ENCODE data around the gene CITED4.

The CITED4 gene

DNA sequence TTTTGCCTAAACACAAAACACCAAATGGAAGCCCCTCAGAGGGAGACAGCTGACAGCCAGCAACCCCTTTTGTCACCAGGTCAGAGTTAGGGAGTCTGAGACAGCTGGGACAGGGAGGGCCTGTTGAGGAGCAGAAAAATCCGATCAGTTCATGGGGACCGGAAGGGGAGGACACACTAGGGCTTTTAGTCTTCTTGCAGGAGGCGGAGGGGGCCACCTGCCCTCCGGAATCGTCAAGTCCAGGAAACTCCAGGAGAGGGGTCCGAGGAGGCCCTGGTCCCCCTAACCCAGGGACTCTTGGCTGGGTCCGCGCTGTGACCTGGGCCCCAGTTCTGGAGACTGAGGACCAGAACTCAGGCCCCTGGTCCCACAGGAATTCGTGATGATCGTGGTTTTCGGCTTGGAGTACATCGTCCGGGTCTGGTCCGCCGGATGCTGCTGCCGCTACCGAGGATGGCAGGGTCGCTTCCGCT is 44.3 kb downstream of the CITED4 start:
- H3K4me2 ChIP-seq (ENCODE audit: low read depth, low read length, poor library complexity, severe bottlenecking), result no peak overlapping the region
- H2AFZ ChIP-seq (ENCODE audit: low read length), result no peak overlapping the region
- no peaks in the 10 kb centered on the region for H3F3A ChIP-seq (ENCODE audit: low read depth)
- TF ChIP-seq, protein P1, sequence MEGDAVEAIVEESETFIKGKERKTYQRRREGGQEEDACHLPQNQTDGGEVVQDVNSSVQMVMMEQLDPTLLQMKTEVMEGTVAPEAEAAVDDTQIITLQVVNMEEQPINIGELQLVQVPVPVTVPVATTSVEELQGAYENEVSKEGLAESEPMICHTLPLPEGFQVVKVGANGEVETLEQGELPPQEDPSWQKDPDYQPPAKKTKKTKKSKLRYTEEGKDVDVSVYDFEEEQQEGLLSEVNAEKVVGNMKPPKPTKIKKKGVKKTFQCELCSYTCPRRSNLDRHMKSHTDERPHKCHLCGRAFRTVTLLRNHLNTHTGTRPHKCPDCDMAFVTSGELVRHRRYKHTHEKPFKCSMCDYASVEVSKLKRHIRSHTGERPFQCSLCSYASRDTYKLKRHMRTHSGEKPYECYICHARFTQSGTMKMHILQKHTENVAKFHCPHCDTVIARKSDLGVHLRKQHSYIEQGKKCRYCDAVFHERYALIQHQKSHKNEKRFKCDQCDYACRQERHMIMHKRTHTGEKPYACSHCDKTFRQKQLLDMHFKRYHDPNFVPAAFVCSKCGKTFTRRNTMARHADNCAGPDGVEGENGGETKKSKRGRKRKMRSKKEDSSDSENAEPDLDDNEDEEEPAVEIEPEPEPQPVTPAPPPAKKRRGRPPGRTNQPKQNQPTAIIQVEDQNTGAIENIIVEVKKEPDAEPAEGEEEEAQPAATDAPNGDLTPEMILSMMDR (conservative IDR thresholded peaks at IDR 0.05; ENCODE audit: low read length), result no peak
- no peak for TF ChIP-seq EZH2phosphoT487 (IDR thresholded peaks at IDR 0.05; ENCODE audit: borderline replicate concordance)
- H3K9me2 ChIP-seq (replicated peaks; ENCODE audit: low read depth, low read length), result no peaks in the 10 kb centered on the region
- no peak overlapping the region for H3K9ac ChIP-seq (ENCODE audit: low read depth, low read length, poor library complexity, severe bottlenecking)
- no peaks in the 10 kb centered on the region for H3K36me3 ChIP-seq (ENCODE audit: insufficient read depth, low read length)
- H3K27me3 ChIP-seq (ENCODE audit: insufficient read depth, low read length, poor library complexity, severe bottlenecking), result no peaks in the 10 kb centered on the region
- no peaks in the 10 kb centered on the region for H3K9me3 ChIP-seq (ENCODE audit: insufficient read depth, low read depth, low read length)
- H3K79me2 ChIP-seq (ENCODE audit: insufficient read depth, low read length), result no peaks in the 10 kb centered on the region
- no peak overlapping the region for H3K4me3 ChIP-seq (ENCODE audit: low read length, poor library complexity, severe bottlenecking)
- H3K4me1 ChIP-seq (ENCODE audit: insufficient read depth, low read length, poor library complexity, severe bottlenecking), result peaks cover 7% of the 10 kb centered on the region
- H4K20me1 ChIP-seq (ENCODE audit: insufficient read depth, low read length, poor library complexity, severe bottlenecking), result no peaks in the 10 kb centered on the region

DNA sequence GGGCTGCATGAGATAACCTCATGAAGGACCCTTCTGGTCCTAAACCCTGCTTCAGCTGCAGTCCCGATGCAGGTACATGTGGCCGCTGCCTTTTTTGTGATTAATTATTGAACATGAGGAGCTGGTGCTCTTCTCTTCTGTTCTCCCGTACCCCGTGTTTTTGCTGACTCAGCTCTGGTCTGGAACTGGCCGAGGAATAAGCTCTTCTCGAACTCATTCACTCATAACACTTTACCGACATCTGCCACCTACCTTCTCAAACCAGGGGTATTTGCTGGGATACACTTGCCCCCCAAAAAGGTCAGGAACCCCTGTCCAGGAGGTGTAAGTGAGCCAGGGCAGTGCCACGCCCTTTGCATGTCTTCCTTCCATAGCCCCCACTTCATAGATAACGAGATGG is 46.7 kb downstream of the CITED4 start:
- no peak overlapping the region for H3K4me3 ChIP-seq (ENCODE audit: low read length, poor library complexity, severe bottlenecking)
- no peaks in the 10 kb centered on the region for H3K9me2 ChIP-seq (replicated peaks; ENCODE audit: low read depth, low read length)
- H3F3A ChIP-seq (ENCODE audit: low read depth), result no peaks in the 10 kb centered on the region
- no peaks in the 10 kb centered on the region for H3K27me3 ChIP-seq (ENCODE audit: insufficient read depth, low read length, poor library complexity, severe bottlenecking)
- H3K9ac ChIP-seq (ENCODE audit: low read depth, low read length, poor library complexity, severe bottlenecking), result no peak overlapping the region
- no peaks in the 10 kb centered on the region for H3K4me1 ChIP-seq (ENCODE audit: insufficient read depth, low read length, poor library complexity, severe bottlenecking)
- H3K4me2 ChIP-seq (ENCODE audit: low read depth, low read length, poor library complexity, severe bottlenecking), result no peak overlapping the region
- H4K20me1 ChIP-seq (ENCODE audit: insufficient read depth, low read length, poor library complexity, severe bottlenecking), result no peaks in the 10 kb centered on the region
- H3K79me2 ChIP-seq (ENCODE audit: insufficient read depth, low read length), result no peaks in the 10 kb centered on the region
- TF ChIP-seq EZH2phosphoT487 (IDR thresholded peaks at IDR 0.05; ENCODE audit: borderline replicate concordance), result no peak
- TF ChIP-seq, protein P1 (conservative IDR thresholded peaks at IDR 0.05; ENCODE audit: low read length), result no peak
- no peak overlapping the region for H2AFZ ChIP-seq (ENCODE audit: low read length)
- no peaks in the 10 kb centered on the region for H3K36me3 ChIP-seq (ENCODE audit: insufficient read depth, low read length)
- no peaks in the 10 kb centered on the region for H3K9me3 ChIP-seq (ENCODE audit: insufficient read depth, low read depth, low read length)

Measured in Loucy (cell line).